ENCODE results near the gene PRODH2.
A peak's percentile ranks its signal among the peaks of the same experiment; 100 is the strongest.
"Not testable (repeated sequence)": the region's sequence is repeated elsewhere in the genome, so short reads cannot be mapped to it uniquely, and the experiment has no call there.

Gene PRODH2

DNA sequence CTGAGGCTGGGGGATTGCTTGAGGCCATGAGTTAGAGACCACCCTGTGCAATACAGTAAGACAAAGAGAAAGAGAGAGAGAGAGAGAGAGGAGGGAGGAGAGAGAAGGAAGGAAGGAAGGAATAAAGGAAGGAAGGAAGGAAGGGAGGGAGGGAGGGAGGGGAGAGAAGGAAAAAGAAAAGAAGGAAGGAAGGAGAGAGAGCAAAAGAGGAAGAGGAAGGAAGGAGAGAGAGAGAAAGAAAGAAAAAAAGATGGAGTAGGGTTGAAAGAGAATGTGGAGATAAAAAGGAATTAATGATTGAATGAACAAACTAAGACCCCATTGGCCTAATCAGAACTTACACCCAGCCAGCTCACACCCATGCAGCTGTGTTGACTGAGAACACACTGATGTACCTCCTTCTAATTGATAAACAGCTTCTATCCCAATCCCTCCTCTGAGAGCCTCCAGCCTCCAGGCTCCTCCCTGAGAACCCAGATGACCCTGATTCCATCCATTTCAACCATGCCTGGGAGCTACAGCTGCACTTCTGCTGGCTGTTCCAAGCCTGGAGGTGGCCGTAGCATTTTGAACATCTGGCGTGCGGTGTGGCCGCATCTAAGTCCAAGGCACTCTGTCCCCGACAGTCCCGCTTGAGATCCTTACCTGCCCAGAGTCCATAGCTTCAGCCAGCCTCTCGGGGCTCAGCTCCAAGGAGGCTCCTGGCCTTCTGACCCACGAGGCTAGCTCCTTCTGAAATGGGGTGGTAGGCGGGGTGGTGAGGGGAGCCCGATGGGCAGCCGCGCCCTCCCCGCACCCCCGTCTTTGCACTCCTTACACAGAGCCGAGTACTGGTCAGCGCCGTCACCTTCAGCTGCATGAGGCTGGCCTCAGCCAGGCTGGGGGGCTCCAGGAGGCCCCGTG is 1.1 kb downstream of the PRODH2 start:
- no peaks in the 10 kb centered on the region for H3K27me3 ChIP-seq (ENCODE audit: control insufficient read depth, insufficient read depth, low read length)
- H3K9me3 ChIP-seq (ENCODE audit: control insufficient read depth, insufficient read depth, low read length) = no peaks in the 10 kb centered on the region
- H3K9ac ChIP-seq (ENCODE audit: low read depth, low read length) = no peak overlapping the region
- H3K36me3 ChIP-seq (ENCODE audit: control insufficient read depth, insufficient read depth, low read length) = no peaks in the 10 kb centered on the region
- no peak overlapping the region for H3K4me3 ChIP-seq (ENCODE audit: low read depth, low read length)
- H3K4me1 ChIP-seq (ENCODE audit: control insufficient read depth, insufficient read depth, low read length) = no peaks in the 10 kb centered on the region

- no peaks in the 10 kb centered on the region for H3K9me3 ChIP-seq (ENCODE audit: control insufficient read depth, insufficient read depth, low read length)
- H3K9ac ChIP-seq (ENCODE audit: low read depth, low read length) = no peak overlapping the region
- no peaks in the 10 kb centered on the region for H3K36me3 ChIP-seq (ENCODE audit: control insufficient read depth, insufficient read depth, low read length)
- H3K4me3 ChIP-seq (ENCODE audit: low read depth, low read length) = no peak overlapping the region
- H3K4me1 ChIP-seq (ENCODE audit: control insufficient read depth, insufficient read depth, low read length) = no peaks in the 10 kb centered on the region
- H3K27me3 ChIP-seq (ENCODE audit: control insufficient read depth, insufficient read depth, low read length) = no peaks in the 10 kb centered on the region
Observed at GRCh38 chr19:35807633-35808032, 5.0 kb downstream of the PRODH2 start.

DNA sequence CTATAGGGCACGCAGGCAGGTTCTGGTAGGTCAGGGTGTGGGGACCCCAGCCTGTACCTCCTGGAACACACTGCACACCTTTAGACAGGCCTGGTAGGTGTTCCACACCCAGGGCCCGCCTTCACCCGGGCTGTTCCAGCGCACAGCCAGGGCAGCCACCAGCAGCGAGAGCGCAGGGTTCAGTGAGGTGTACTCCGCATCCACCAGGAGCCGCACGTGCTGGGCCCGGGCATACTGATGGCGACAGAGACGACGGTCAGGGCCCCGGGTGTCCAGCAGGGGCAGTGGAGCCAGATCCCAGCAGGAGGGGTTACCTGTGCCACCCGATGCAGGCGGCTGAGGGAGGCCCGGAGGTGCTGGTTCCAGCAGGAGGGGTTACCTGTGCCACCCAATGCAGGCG is 6.0 kb downstream of the PRODH2 start:
- H3K4me1 ChIP-seq (ENCODE audit: control insufficient read depth, insufficient read depth, low read length) = no peaks in the 10 kb centered on the region
- no peak overlapping the region for H3K9ac ChIP-seq (ENCODE audit: low read depth, low read length)
- no peaks in the 10 kb centered on the region for H3K27me3 ChIP-seq (ENCODE audit: control insufficient read depth, insufficient read depth, low read length)
- no peaks in the 10 kb centered on the region for H3K36me3 ChIP-seq (ENCODE audit: control insufficient read depth, insufficient read depth, low read length)
- no peaks in the 10 kb centered on the region for H3K9me3 ChIP-seq (ENCODE audit: control insufficient read depth, insufficient read depth, low read length)
- H3K4me3 ChIP-seq (ENCODE audit: low read depth, low read length) = no peak overlapping the region

DNA sequence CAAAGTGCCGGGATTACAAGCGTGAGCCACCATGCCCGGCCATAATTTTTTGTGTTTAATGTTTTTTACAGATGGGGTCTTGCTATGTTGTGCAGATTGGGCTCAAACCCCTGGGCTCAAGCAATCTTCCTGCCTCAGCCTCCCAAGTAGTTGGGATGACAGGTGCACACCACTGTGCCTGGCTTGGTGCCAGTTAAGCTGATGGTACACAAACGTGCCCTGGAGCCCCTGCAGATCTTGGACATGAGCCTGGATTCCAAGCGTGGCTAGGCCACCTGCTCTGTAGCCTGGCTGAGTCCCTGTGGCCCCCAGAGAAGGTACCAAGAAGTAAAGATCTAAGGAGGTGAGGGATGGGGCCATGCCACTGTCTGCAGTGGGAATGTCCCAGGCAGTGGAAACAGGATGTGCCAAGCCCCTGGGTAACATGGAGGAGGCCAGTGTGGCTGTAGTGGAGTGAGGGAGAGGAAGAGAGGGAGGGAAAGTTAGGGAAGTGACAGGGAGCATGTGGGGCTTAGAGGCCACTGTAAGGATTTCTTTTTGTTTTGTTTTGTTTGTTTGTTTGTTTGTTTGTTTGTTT is 7.0 kb downstream of the PRODH2 start:
- H3K4me1 ChIP-seq (ENCODE audit: control insufficient read depth, insufficient read depth, low read length) = no peaks in the 10 kb centered on the region

GRCh38 chr19:35801828-35802227 is 10.8 kb downstream of the PRODH2 start:
- no peaks in the 10 kb centered on the region for H3K9me3 ChIP-seq (ENCODE audit: control insufficient read depth, insufficient read depth, low read length)
- no peaks in the 10 kb centered on the region for H3K36me3 ChIP-seq (ENCODE audit: control insufficient read depth, insufficient read depth, low read length)
- H3K4me1 ChIP-seq (ENCODE audit: control insufficient read depth, insufficient read depth, low read length) = no peaks in the 10 kb centered on the region
- no peak overlapping the region for H3K4me3 ChIP-seq (ENCODE audit: low read depth, low read length)
- H3K9ac ChIP-seq (ENCODE audit: low read depth, low read length) = no peak overlapping the region
- peaks cover 11% of the 10 kb centered on the region for H3K27me3 ChIP-seq (ENCODE audit: control insufficient read depth, insufficient read depth, low read length)

More for the DNA sequence above, 7.0 kb downstream of the PRODH2 start:
- H3K9ac ChIP-seq (ENCODE audit: low read depth, low read length) = no peak overlapping the region
- no peaks in the 10 kb centered on the region for H3K27me3 ChIP-seq (ENCODE audit: control insufficient read depth, insufficient read depth, low read length)
- no peak overlapping the region for H3K4me3 ChIP-seq (ENCODE audit: low read depth, low read length)
- no peaks in the 10 kb centered on the region for H3K9me3 ChIP-seq (ENCODE audit: control insufficient read depth, insufficient read depth, low read length)
- H3K36me3 ChIP-seq (ENCODE audit: control insufficient read depth, insufficient read depth, low read length) = no peaks in the 10 kb centered on the region

DNA sequence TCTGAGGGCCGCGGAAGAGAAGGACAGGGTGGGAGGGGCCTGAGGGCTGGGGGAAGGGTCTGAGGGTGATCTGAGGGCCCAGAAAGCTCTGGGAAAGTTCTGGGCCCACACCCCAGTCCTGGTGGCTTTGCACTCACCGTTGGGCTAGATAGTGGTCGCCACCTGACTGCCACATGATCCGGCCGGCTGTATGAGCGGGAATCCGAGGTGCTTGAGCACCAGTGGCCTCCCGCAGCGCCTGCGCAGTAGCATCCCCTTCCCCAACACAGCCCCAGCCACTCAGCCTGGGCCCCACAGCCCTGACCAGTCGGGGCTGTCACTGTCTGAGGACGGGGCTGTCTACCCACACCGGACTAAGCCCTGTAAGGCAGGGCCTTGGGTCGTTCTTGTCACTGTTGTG is 15.0 kb downstream of the PRODH2 start:
- H3K4me1 ChIP-seq (ENCODE audit: control insufficient read depth, insufficient read depth, low read length) = no peaks in the 10 kb centered on the region
- no peaks in the 10 kb centered on the region for H3K9me3 ChIP-seq (ENCODE audit: control insufficient read depth, insufficient read depth, low read length)
- H3K4me3 ChIP-seq (ENCODE audit: low read depth, low read length) = peak overlapping the region; percentile 36
- no peaks in the 10 kb centered on the region for H3K36me3 ChIP-seq (ENCODE audit: control insufficient read depth, insufficient read depth, low read length)
- no peak overlapping the region for H3K9ac ChIP-seq (ENCODE audit: low read depth, low read length)
- H3K27me3 ChIP-seq (ENCODE audit: control insufficient read depth, insufficient read depth, low read length) = peaks cover 24% of the 10 kb centered on the region

DNA sequence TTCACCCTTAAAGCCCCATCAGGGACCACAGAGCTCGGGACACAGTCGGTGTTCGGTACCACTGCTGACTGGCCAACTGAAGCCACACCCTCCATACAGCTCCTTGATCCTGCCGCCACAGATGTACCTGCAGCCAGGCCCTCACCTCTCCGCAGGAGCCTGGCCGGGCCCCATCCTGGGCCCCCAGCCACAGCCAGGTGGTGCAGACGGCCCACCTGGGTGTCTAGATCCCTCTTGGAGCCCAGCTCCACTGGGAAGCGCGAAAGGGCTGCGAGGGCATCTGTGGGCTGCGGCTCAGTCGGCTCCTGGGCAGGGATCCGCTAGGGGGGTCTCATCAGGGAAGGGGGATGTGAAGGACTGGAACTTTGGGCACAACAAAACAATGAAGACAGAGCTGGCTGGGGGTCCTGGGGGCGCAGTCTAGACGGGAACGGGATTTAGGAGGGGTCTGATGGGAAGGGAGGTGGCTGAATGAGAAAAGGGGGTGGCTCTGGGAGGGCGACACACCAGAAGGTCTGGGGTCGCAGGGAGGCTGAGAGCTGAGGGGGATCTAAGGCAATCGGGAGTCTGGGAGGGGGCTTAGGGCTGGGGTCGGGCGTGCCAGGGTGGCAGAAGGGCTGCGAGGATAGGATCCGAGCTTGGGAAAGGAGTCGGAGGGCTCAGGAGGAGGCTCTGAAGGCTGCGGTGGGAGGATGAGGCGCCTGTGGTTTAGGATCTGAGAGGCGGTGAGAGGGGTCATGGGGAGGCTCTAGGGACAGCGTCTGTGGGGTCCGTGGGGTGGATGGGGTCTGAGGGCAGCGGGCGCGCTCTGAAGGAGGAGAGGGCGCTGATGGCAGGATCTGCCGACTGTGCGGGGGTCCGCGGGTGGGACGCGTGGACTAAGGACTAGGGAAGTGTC is 15.8 kb downstream of the PRODH2 start:
- H3K36me3 ChIP-seq (ENCODE audit: control insufficient read depth, insufficient read depth, low read length) = no peaks in the 10 kb centered on the region
- H3K4me3 ChIP-seq (ENCODE audit: low read depth, low read length) = peak overlapping the region; percentile 46
- no peaks in the 10 kb centered on the region for H3K9me3 ChIP-seq (ENCODE audit: control insufficient read depth, insufficient read depth, low read length)
- peaks cover 24% of the 10 kb centered on the region for H3K27me3 ChIP-seq (ENCODE audit: control insufficient read depth, insufficient read depth, low read length)
- no peaks in the 10 kb centered on the region for H3K4me1 ChIP-seq (ENCODE audit: control insufficient read depth, insufficient read depth, low read length)
- H3K9ac ChIP-seq (ENCODE audit: low read depth, low read length) = no peak overlapping the region

DNA sequence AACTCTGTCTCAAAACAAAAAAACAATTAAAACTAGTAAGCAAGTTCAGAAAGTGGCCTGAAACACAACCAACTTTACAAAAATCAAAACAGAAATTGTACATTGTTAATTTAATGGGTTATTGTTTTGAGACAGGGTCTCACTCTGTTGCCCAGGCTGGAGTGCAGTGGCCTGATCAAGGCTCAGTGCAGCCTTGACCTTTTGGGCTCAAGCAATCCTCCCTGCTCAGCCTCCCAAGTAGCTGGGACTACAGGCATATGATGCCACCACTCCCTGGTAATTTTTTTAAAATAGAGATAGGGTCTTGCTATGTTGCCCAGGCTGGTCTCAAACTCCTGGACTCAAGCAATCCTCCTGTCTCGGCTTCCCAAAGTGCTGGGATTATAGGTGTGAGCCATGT is 17.1 kb downstream of the PRODH2 start:
- not testable (repeated sequence) for H3K36me3 ChIP-seq (ENCODE audit: control insufficient read depth, insufficient read depth, low read length); H3K4me1 ChIP-seq (ENCODE audit: control insufficient read depth, insufficient read depth, low read length); H3K9ac ChIP-seq (ENCODE audit: low read depth, low read length); H3K4me3 ChIP-seq (ENCODE audit: low read depth, low read length); H3K9me3 ChIP-seq (ENCODE audit: control insufficient read depth, insufficient read depth, low read length)
- H3K27me3 ChIP-seq (ENCODE audit: control insufficient read depth, insufficient read depth, low read length) = peaks cover 24% of the 10 kb centered on the region

DNA sequence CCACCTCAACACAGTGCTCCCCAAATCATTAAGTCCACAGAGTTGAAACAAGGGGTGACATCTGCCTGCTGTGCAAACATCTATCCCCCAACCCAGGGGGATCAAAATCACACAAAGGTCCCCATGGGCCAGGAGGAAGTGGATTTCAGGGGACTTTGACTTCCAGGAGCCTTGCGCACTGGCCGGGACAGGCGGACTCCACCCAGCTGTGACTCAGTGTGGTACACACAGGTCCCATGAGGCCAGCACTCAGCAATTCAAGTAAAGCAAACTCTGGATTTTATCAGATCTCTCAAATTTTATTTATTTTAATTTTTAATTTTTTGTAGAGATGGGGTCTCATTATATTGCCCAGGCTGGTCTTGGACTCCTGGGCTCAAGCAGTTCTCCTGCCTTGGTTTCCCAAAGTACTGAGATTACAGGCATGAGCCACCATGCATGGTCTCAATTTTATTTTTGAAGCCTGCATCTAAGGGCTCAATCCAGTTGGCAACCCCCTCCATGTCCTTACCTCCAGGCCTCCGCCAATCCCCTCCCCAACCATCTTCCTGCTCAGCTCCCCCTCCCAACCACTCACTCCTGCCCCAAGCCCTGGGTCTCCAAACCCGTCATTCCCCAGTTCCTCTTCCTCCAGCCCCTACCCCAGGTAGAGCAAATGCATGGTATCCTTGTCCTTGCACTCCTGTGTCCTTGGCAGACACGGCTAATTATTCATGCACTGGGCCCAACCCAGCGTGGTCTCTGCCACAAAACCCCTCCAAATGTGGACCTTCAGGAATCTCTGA is 19.1 kb downstream of the PRODH2 start:
- Histone ChIP-seq H3K36me3 (ENCODE audit: control insufficient read depth, insufficient read depth, low read length) (no peaks in the 10 kb centered on the region), H3K9me3 (ENCODE audit: control insufficient read depth, insufficient read depth, low read length) (no peaks in the 10 kb centered on the region), H3K27me3 (ENCODE audit: control insufficient read depth, insufficient read depth, low read length) (peaks cover 24% of the 10 kb centered on the region), H3K9ac (ENCODE audit: low read depth, low read length) (no peak overlapping the region), H3K4me3 (ENCODE audit: low read depth, low read length) (no peak overlapping the region), H3K4me1 (ENCODE audit: control insufficient read depth, insufficient read depth, low read length) (no peaks in the 10 kb centered on the region)

- no peak overlapping the region for H3K4me3 ChIP-seq (ENCODE audit: low read depth, low read length)
- H3K36me3 ChIP-seq (ENCODE audit: control insufficient read depth, insufficient read depth, low read length) = no peaks in the 10 kb centered on the region
- H3K9me3 ChIP-seq (ENCODE audit: control insufficient read depth, insufficient read depth, low read length) = no peaks in the 10 kb centered on the region
- no peak overlapping the region for H3K9ac ChIP-seq (ENCODE audit: low read depth, low read length)
- H3K4me1 ChIP-seq (ENCODE audit: control insufficient read depth, insufficient read depth, low read length) = no peaks in the 10 kb centered on the region
- peaks cover 22% of the 10 kb centered on the region for H3K27me3 ChIP-seq (ENCODE audit: control insufficient read depth, insufficient read depth, low read length)
Observed at GRCh38 chr19:35792888-35793287, 19.8 kb downstream of the PRODH2 start.

DNA sequence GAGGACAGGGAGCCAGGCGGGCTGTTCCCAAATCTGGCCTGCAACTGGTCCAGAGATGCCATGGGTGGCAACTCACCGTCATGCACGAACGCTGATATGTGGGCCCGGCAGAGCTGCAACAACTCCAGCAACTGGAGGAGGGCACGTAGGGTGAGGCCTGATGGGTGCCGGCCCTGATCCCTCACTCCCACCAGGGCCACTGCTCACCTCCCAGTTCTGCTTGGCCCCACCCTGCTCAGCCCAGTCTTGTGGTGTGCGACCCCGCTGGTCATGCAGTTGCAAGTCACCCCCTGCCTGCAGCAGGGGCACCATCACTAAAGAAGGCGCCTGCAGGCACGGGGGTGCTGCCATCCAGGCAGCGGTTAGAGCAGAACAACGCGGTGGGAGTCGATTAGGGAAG is 20.3 kb downstream of the PRODH2 start:
- Histone ChIP-seq H3K36me3 (ENCODE audit: control insufficient read depth, insufficient read depth, low read length) (no peaks in the 10 kb centered on the region), H3K27me3 (ENCODE audit: control insufficient read depth, insufficient read depth, low read length) (peaks cover 18% of the 10 kb centered on the region), H3K4me1 (ENCODE audit: control insufficient read depth, insufficient read depth, low read length) (no peaks in the 10 kb centered on the region), H3K4me3 (ENCODE audit: low read depth, low read length) (no peak overlapping the region), H3K9ac (ENCODE audit: low read depth, low read length) (no peak overlapping the region), H3K9me3 (ENCODE audit: control insufficient read depth, insufficient read depth, low read length) (no peaks in the 10 kb centered on the region)
